Large intestine (tissue), 3 donors: ENCODE results near the gene NELFB. TPM values are rescaled to one million over a fixed set of nuclear protein-coding genes. Genes with fewer than 3 reads are reported as not detected.
"Not testable (repeated sequence)": the region's sequence is repeated elsewhere in the genome, so short reads cannot be mapped to it uniquely, and the experiment has no call there.

Experiments used
- DNase-seq, 2 donors: peaks; one replicate each; pipeline versions ENCODE4 v3.0.0 to v3.0.0-alpha.2; 2013
- H3K27ac ChIP-seq: one replicate; pipeline ENCODE4 v1.5.1; 2013; ENCODE audit warnings: low read length
- H3K27me3 ChIP-seq: 2 replicates; pipeline ENCODE4 v1.6.1; 2013; ENCODE audit warnings: low read length; ENCODE audit not compliant: control insufficient read depth, insufficient read depth
- H3K36me3 ChIP-seq: 2 replicates; pipeline ENCODE4 v1.6.1; 2013; ENCODE audit warnings: low read length; ENCODE audit not compliant: control insufficient read depth, insufficient read depth
- H3K4me1 ChIP-seq: one replicate; pipeline ENCODE4 v1.6.1; 2013; ENCODE audit warnings: low read length; ENCODE audit not compliant: control insufficient read depth, insufficient read depth
- H3K4me3 ChIP-seq: one replicate; pipeline ENCODE4 v1.5.1; 2013; ENCODE audit warnings: low read length
- H3K9me3 ChIP-seq: one replicate; pipeline ENCODE4 v1.6.1; 2013; ENCODE audit warnings: mild to moderate bottlenecking, low read depth, low read length, moderate library complexity; ENCODE audit not compliant: control insufficient read depth
- WGBS: methylation state at CpG from one replicate; pipeline ENCODE4 v1.1.5; 2013; ENCODE audit warnings: low lambda C conversion rate; ENCODE audit not compliant: insufficient coverage; 5-methylcytosine and 5-hydroxymethylcytosine counted together
- polyA plus RNA-seq: library from polyadenylated mRNA; unstranded; fragments of 120-200 nt; gene quantifications from one replicate; pipeline ENCODE4 v1.2.1, GENCODE V29; 2013

Gene NELFB
- polyA plus RNA-seq, 1 donor = 45.9 TPM

DNA sequence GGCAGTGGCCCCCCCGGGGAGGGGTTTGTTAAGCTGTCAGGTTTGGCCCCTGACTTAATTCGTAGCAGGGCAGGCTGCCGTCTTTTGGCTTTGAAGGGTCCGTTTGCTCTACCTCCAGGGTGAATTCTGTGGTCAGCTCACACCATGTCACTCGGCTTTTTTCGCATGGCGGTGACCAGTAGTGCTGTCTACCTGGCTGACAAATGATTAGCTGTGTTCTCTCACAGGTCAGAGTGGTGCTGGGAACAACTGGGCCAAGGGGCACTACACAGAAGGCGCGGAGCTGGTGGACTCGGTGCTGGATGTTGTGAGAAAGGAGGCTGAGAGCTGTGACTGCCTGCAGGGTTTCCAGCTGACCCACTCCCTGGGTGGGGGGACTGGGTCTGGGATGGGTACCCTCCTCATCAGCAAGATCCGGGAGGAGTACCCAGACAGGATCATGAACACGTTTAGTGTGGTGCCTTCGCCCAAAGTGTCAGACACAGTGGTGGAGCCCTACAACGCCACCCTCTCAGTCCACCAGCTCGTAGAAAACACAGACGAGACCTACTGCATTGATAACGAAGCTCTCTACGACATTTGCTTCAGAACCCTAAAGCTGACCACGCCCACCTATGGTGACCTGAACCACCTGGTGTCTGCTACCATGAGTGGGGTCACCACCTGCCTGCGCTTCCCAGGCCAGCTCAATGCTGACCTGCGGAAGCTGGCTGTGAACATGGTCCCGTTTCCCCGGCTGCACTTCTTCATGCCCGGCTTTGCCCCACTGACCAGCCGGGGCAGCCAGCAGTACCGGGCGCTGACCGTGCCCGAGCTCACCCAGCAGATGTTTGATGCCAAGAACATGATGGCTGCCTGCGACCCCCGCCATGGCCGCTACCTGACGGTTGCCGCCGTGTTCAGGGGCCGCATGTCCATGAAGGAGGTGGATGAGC, 12.6 kb upstream of the NELFB start:
- H3K27me3 ChIP-seq = no peaks in the 10 kb centered on the region
- peak overlapping the region; percentile 86 for H3K27ac ChIP-seq
- peak overlapping the region; percentile 81 for H3K4me3 ChIP-seq
- H3K9me3 ChIP-seq = no peaks in the 10 kb centered on the region
- DNase-seq = no peak
- peaks cover 24% of the 10 kb centered on the region for H3K36me3 ChIP-seq
- peaks cover 48% of the 10 kb centered on the region for H3K4me1 ChIP-seq
- no CpG with 5 or more reads among the region's 36 CpGs for WGBS

DNA sequence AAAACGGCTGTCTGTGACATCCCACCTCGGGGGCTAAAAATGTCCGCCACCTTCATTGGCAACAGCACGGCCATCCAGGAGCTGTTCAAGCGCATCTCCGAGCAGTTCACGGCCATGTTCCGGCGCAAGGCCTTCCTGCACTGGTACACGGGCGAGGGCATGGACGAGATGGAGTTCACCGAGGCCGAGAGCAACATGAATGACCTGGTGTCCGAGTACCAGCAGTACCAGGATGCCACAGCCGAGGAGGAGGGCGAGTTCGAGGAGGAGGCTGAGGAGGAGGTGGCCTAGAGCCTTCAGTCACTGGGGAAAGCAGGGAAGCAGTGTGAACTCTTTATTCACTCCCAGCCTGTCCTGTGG, 11.9 kb upstream of the NELFB start:
- no CpG with 5 or more reads among the region's 18 CpGs for WGBS
- not testable (repeated sequence) for H3K9me3 ChIP-seq, H3K27me3 ChIP-seq, DNase-seq, H3K27ac ChIP-seq
- H3K4me3 ChIP-seq = peak overlapping the region; percentile 81
- H3K36me3 ChIP-seq = peaks cover 24% of the 10 kb centered on the region
- H3K4me1 ChIP-seq = peaks cover 41% of the 10 kb centered on the region

- Histone ChIP-seq H3K27ac (no peak overlapping the region), H3K4me3 (no peak overlapping the region), H3K27me3 (no peaks in the 10 kb centered on the region), H3K4me1 (peaks cover 35% of the 10 kb centered on the region), H3K36me3 (peaks cover 24% of the 10 kb centered on the region), H3K9me3 (no peaks in the 10 kb centered on the region)
- no peak for DNase-seq
- WGBS = no CpG with 5 or more reads among the region's 15 CpGs
Observed at GRCh38 chr9:137243626-137244485, 11.3 kb upstream of the NELFB start.

- Histone ChIP-seq H3K36me3 (peaks cover 24% of the 10 kb centered on the region), H3K4me3 (no peak overlapping the region), H3K4me1 (peaks cover 28% of the 10 kb centered on the region), H3K27me3 (no peaks in the 10 kb centered on the region), H3K27ac (no peak overlapping the region), H3K9me3 (no peaks in the 10 kb centered on the region)
- no peak for DNase-seq
- no CpG with 5 or more reads among the region's 36 CpGs for WGBS
Observed at GRCh38 chr9:137244486-137245449, 10.4 kb upstream of the NELFB start.

DNA sequence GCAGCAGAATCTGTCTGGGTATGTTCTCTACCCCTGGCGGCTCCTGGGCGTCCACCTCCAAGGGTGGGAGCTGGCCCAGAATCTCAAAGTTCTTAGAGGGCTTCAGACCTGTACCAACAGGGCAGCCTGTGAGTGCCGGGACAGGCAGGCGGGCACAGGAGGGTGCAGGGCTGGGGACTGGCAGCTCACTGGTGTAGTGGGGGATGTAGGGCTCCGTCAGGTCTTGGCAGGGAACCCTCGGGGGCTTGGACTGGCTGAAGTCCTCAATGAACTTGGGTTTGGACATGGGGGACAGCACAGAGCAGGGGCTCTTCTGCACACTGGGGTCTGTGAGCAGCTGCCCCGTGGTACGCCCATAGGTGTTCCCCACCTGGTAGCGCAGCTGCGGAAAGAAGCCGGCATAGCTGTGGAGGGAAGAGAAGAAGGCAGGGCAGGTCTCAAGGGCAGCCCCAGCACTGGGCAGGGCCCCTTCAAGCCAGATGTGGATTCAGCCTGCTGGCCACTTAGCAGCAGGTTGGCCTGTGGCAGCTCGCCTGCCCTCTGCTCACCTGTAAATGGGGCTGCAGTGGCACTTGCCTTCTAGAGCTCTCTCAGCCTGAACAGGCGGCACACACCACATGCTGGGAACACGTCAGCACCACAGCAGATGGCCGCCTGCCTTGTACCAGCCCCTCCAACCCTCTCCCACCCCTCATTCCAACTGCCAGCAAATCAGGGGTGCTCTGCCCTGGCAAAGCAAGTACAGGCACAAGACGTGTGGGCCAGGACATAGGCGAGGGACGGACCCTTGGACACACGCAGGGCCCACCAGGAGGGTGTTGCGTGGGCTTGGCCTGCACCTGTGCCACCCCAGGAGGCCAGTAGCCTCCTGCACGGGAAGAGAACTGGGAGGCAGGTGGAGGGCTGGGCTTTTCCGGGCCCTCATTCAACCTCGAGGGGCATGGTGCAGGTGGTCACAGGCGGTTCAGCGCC, 9.4 kb upstream of the NELFB start:
- DNase-seq = no peak
- Histone ChIP-seq H3K4me3 (no peak overlapping the region), H3K36me3 (peaks cover 24% of the 10 kb centered on the region), H3K9me3 (no peaks in the 10 kb centered on the region), H3K4me1 (peaks cover 27% of the 10 kb centered on the region), H3K27me3 (no peaks in the 10 kb centered on the region), H3K27ac (no peak overlapping the region)
- WGBS = no CpG with 5 or more reads among the region's 25 CpGs

- DNase-seq = no peak
- H3K9me3 ChIP-seq = no peaks in the 10 kb centered on the region
- 100% methylated on average over 1 of the region's 20 CpGs for WGBS
- peaks cover 18% of the 10 kb centered on the region for H3K36me3 ChIP-seq
- no peak overlapping the region for H3K4me3 ChIP-seq
- H3K4me1 ChIP-seq = peaks cover 32% of the 10 kb centered on the region
- no peaks in the 10 kb centered on the region for H3K27me3 ChIP-seq
- H3K27ac ChIP-seq = no peak overlapping the region
Observed at GRCh38 chr9:137247135-137247915, 7.8 kb upstream of the NELFB start.

- peaks cover 13% of the 10 kb centered on the region for H3K36me3 ChIP-seq
- no peak for DNase-seq
- H3K9me3 ChIP-seq = no peaks in the 10 kb centered on the region
- H3K4me1 ChIP-seq = peaks cover 33% of the 10 kb centered on the region
- H3K4me3 ChIP-seq = no peak overlapping the region
- no peaks in the 10 kb centered on the region for H3K27me3 ChIP-seq
- WGBS = no CpG with 5 or more reads among the region's 6 CpGs
- no peak overlapping the region for H3K27ac ChIP-seq
Observed at GRCh38 chr9:137247916-137248175, 7.3 kb upstream of the NELFB start.

GRCh38 chr9:137250329-137251193, 4.6 kb upstream of the NELFB start:
- H3K27me3 ChIP-seq = no peaks in the 10 kb centered on the region
- H3K4me1 ChIP-seq = peaks cover 25% of the 10 kb centered on the region
- H3K36me3 ChIP-seq = no peaks in the 10 kb centered on the region
- no CpG with 5 or more reads among the region's 18 CpGs for WGBS
- no peak overlapping the region for H3K27ac ChIP-seq
- no peak overlapping the region for H3K4me3 ChIP-seq
- no peak for DNase-seq
- H3K9me3 ChIP-seq = no peaks in the 10 kb centered on the region
